T follicular helper cell (primary cell): ENCODE data around the gene MRPL19.
A peak's percentile ranks its signal among the peaks of the same experiment; 100 is the strongest.

Source experiments
- DNase-seq: peaks from one replicate; pipeline ENCODE4 v3.0.0-alpha.2; 2020; ENCODE audit warnings: low read depth

MRPL19 gene

GRCh38 chr2:75616406-75616805 is 30.2 kb upstream of the MRPL19 start:
- DNase-seq: no peak

GRCh38 chr2:75616933-75617332 is 29.6 kb upstream of the MRPL19 start:
- no peak for DNase-seq

GRCh38 chr2:75619956-75620740 is 26.4 kb upstream of the MRPL19 start:
- DNase-seq: no peak

- no peak for DNase-seq
Observed at GRCh38 chr2:75621228-75621627, 25.4 kb upstream of the MRPL19 start.

- DNase-seq: no peak
Observed at GRCh38 chr2:75622500-75622899, 24.1 kb upstream of the MRPL19 start.

GRCh38 chr2:75622929-75623328 is 23.7 kb upstream of the MRPL19 start:
- DNase-seq: no peak

GRCh38 chr2:75627902-75628504 is 18.6 kb upstream of the MRPL19 start:
- peak; percentile 25 for DNase-seq

GRCh38 chr2:75632091-75632701 is 14.4 kb upstream of the MRPL19 start:
- DNase-seq: no peak

- DNase-seq: no peak
Observed at GRCh38 chr2:75632813-75633212, 13.8 kb upstream of the MRPL19 start.

- no peak for DNase-seq
Observed at GRCh38 chr2:75633620-75634019, 13.0 kb upstream of the MRPL19 start.

- no peak for DNase-seq
Observed at GRCh38 chr2:75634945-75635344, 11.6 kb upstream of the MRPL19 start.

- DNase-seq: no peak
Observed at GRCh38 chr2:75637568-75637967, 9.0 kb upstream of the MRPL19 start.

- DNase-seq: no peak
Observed at GRCh38 chr2:75640621-75641121, 5.9 kb upstream of the MRPL19 start.

GRCh38 chr2:75641587-75641986 is 5.0 kb upstream of the MRPL19 start:
- DNase-seq: no peak

GRCh38 chr2:75643980-75644379 is 2.6 kb upstream of the MRPL19 start:
- DNase-seq: no peak

- no peak for DNase-seq
Observed at GRCh38 chr2:75645643-75646042, 940 bp upstream of the MRPL19 start.

GRCh38 chr2:75646090-75646582 is 447 bp upstream of the MRPL19 start:
- DNase-seq: no peak

GRCh38 chr2:75647771-75648170 is 1.2 kb downstream of the MRPL19 start:
- DNase-seq: no peak

GRCh38 chr2:75654012-75654411 is 7.4 kb downstream of the MRPL19 start:
- no peak for DNase-seq

- DNase-seq: no peak
Observed at GRCh38 chr2:75655861-75656260, 9.3 kb downstream of the MRPL19 start.

GRCh38 chr2:75656563-75656962 is 10.0 kb downstream of the MRPL19 start:
- no peak for DNase-seq

- DNase-seq: no peak
Observed at GRCh38 chr2:75657798-75658197, 11.2 kb downstream of the MRPL19 start.

- DNase-seq: no peak
Observed at GRCh38 chr2:75666911-75667310, 20.3 kb downstream of the MRPL19 start.
